Hypothalamus (tissue), 51 donors: Measurements from ENCODE around the gene KRTAP5-9.
"Not testable (repeated sequence)": the region's sequence is repeated elsewhere in the genome, so short reads cannot be mapped to it uniquely, and the experiment has no call there.

Experiments
- DNase-seq, 51 donors: peaks; one replicate each; lab custom pipeline; 2025; lab: John Stamatoyannopoulos, UW

Gene KRTAP5-9

GRCh38 chr11:71548120-71548519 lies at the start of gene KRTAP5-9:
KRTAP5-9 (plus strand) TSS chr11:71548420; CDS start chr11:71548658, 238 bp downstream.
- no peak for DNase-seq

- DNase-seq: no peak
Observed at GRCh38 chr11:71499125-71499524, 49.1 kb upstream of the KRTAP5-9 start.

- DNase-seq: peak in 1 of 51 donors; percentile 4
Observed at GRCh38 chr11:71499546-71499945, 48.7 kb upstream of the KRTAP5-9 start.

- peak in 17 of 51 donors; percentile 4 to 47 (median 23) for DNase-seq
Observed at GRCh38 chr11:71500601-71501021, 47.6 kb upstream of the KRTAP5-9 start.

- no peak for DNase-seq
Observed at GRCh38 chr11:71501071-71501985, 46.9 kb upstream of the KRTAP5-9 start.

- DNase-seq: no peak
Observed at GRCh38 chr11:71502026-71502425, 46.2 kb upstream of the KRTAP5-9 start.

GRCh38 chr11:71502871-71503435 lies 45.3 kb upstream of the KRTAP5-9 start:
- no peak for DNase-seq

GRCh38 chr11:71504531-71504930 lies 43.7 kb upstream of the KRTAP5-9 start:
- DNase-seq: peak in 1 of 51 donors; percentile 2

- DNase-seq: no peak
Observed at GRCh38 chr11:71505001-71505400, 43.2 kb upstream of the KRTAP5-9 start.

- DNase-seq: no peak
Observed at GRCh38 chr11:71505781-71506180, 42.4 kb upstream of the KRTAP5-9 start.

- DNase-seq: no peak
Observed at GRCh38 chr11:71507102-71507501, 41.1 kb upstream of the KRTAP5-9 start.

- DNase-seq: no peak
Observed at GRCh38 chr11:71518506-71519471, 29.4 kb upstream of the KRTAP5-9 start.

GRCh38 chr11:71519546-71519945 lies 28.7 kb upstream of the KRTAP5-9 start:
- no peak for DNase-seq

GRCh38 chr11:71525188-71525937 lies 22.9 kb upstream of the KRTAP5-9 start:
- DNase-seq: no peak

- DNase-seq: no peak
Observed at GRCh38 chr11:71525938-71526495, 22.2 kb upstream of the KRTAP5-9 start.

- DNase-seq: not testable (repeated sequence)
Observed at GRCh38 chr11:71526796-71527575, 21.2 kb upstream of the KRTAP5-9 start, which contains the start of gene KRTAP5-7. KRTAP5-7 (plus strand) TSS chr11:71527267; CDS start chr11:71527301, 34 bp downstream.

- no peak for DNase-seq
Observed at GRCh38 chr11:71527576-71528210, 20.5 kb upstream of the KRTAP5-9 start.

- DNase-seq: no peak
Observed at GRCh38 chr11:71530602-71531001, 17.6 kb upstream of the KRTAP5-9 start.
